ENCODE measurements around the gene RCAN2.

Gene RCAN2

GRCh38 chr6:46291275-46291633 lies 200.0 kb downstream of the RCAN2 start:
- DNase-seq (ENCODE audit: insufficient read length, low spot score) (no peak), FAIRE-seq (no peak)
- no peak for TF ChIP-seq CTCF (IDR thresholded peaks at IDR 0.05; ENCODE audit: insufficient read depth, missing control alignments)

GRCh38 chr6:46290421-46291274 lies 200.6 kb downstream of the RCAN2 start:
- no peak for TF ChIP-seq CTCF (IDR thresholded peaks at IDR 0.05; ENCODE audit: insufficient read depth, missing control alignments)
- no peak for FAIRE-seq
- no peak for DNase-seq (ENCODE audit: insufficient read length, low spot score)

GRCh38 chr6:46289898-46290297 lies 201.4 kb downstream of the RCAN2 start:
- no peak for DNase-seq (ENCODE audit: insufficient read length, low spot score)
- FAIRE-seq: no peak
- TF ChIP-seq CTCF (IDR thresholded peaks at IDR 0.05; ENCODE audit: insufficient read depth, missing control alignments): no peak

GRCh38 chr6:46288835-46289234 lies 202.4 kb downstream of the RCAN2 start:
- FAIRE-seq (no peak), DNase-seq (ENCODE audit: insufficient read length, low spot score) (no peak)
- TF ChIP-seq CTCF (IDR thresholded peaks at IDR 0.05; ENCODE audit: insufficient read depth, missing control alignments): no peak

- TF ChIP-seq CTCF (IDR thresholded peaks at IDR 0.05; ENCODE audit: insufficient read depth, missing control alignments): no peak
- DNase-seq (ENCODE audit: insufficient read length, low spot score): no peak
- no peak for FAIRE-seq
Observed at GRCh38 chr6:46287681-46288080, 203.6 kb downstream of the RCAN2 start.

GRCh38 chr6:46287043-46287442 lies 204.2 kb downstream of the RCAN2 start:
- TF ChIP-seq CTCF (IDR thresholded peaks at IDR 0.05; ENCODE audit: insufficient read depth, missing control alignments): no peak
- no peak for FAIRE-seq
- no peak for DNase-seq (ENCODE audit: insufficient read length, low spot score)

GRCh38 chr6:46284475-46284874 lies 206.8 kb downstream of the RCAN2 start:
- no peak for TF ChIP-seq CTCF (IDR thresholded peaks at IDR 0.05; ENCODE audit: insufficient read depth, missing control alignments)
- FAIRE-seq: no peak
- no peak for DNase-seq (ENCODE audit: insufficient read length, low spot score)
